IMR-90 (cell line): ENCODE data around the gene IRAK4. TPM values are rescaled to one million over a fixed set of nuclear protein-coding genes. Genes with fewer than 3 reads are reported as not detected.
A peak's percentile ranks its signal among the peaks of the same experiment; 100 is the strongest.

ENCODE experiments used
- ATAC-seq: fragments of 200-7000 bp; cut with Tn5 transposase; 2 replicates; pipeline ENCODE4 v1.9.1; 2020; ENCODE audit warnings: low read depth, mild to moderate bottlenecking, moderate library complexity
- BruUV-seq: library from RNA; stranded (reverse); fragments of 400-500 nt; replicated peaks from 2 replicates; lab custom pipeline; 2021; lab: Mats Ljungman, UMichigan
- CTCF ChIA-PET: fragments of 300-600 bp; formaldehyde crosslinking; extraction: SDS; loops from one replicate; lab custom pipeline; 2021; ENCODE audit warnings: antibody characterized with exemption; lab: Yijun Ruan, JAX
- POLR2A ChIA-PET: fragments of 300-600 bp; sonication (Branson Sonifier 250); formaldehyde crosslinking; loops from one replicate; lab custom pipeline; 2022; ENCODE audit warnings: antibody characterized with exemption; ENCODE audit not compliant: unreplicated experiment; lab: Charles Lee
- DNase-seq: peaks from one replicate; pipeline ENCODE4 v3.0.0; 2013
- H2AFZ ChIP-seq: replicated peaks from 2 replicates; pipeline ENCODE3; 2013; ENCODE audit warnings: low read length, mild to moderate bottlenecking; ENCODE audit not compliant: poor library complexity
- H2AK5ac ChIP-seq: 2 replicates; pipeline ENCODE4 v1.6.1; 2013; ENCODE audit warnings: low read depth, low read length, inconsistent platforms
- H2AK9ac ChIP-seq: replicated peaks from 2 replicates; pipeline ENCODE3; 2013; ENCODE audit warnings: mild to moderate bottlenecking, low read depth, low read length, moderate library complexity; ENCODE audit not compliant: poor library complexity
- H2BK120ac ChIP-seq: 2 replicates; pipeline ENCODE4 v1.6.1; 2013; ENCODE audit warnings: low read depth, low read length, inconsistent platforms
- H2BK15ac ChIP-seq: 3 replicates; pipeline ENCODE4 v1.6.1; 2013; ENCODE audit warnings: low read depth, low read length, inconsistent platforms
- H2BK20ac ChIP-seq: 2 replicates; pipeline ENCODE4 v1.6.1; 2013; ENCODE audit warnings: low read depth, mild to moderate bottlenecking, inconsistent platforms, low read length, moderate library complexity
- H2BK5ac ChIP-seq: 2 replicates; pipeline ENCODE4 v1.6.1; 2013; ENCODE audit warnings: mild to moderate bottlenecking, low read depth, low read length, inconsistent platforms; ENCODE audit not compliant: poor library complexity, severe bottlenecking
- H3K14ac ChIP-seq: replicated peaks from 2 replicates; pipeline ENCODE4 v1.6.1; 2013; ENCODE audit warnings: low read depth, low read length, inconsistent platforms
- H3K18ac ChIP-seq: 2 replicates; pipeline ENCODE4 v1.6.1; 2013; ENCODE audit warnings: low read depth, low read length, control low read depth
- H3K23ac ChIP-seq: 2 replicates; pipeline ENCODE4 v1.6.1; 2013; ENCODE audit warnings: low read depth, low read length, inconsistent platforms
- H3K27ac ChIP-seq: 2 replicates; pipeline ENCODE4 v1.5.1; 2013; ENCODE audit warnings: mild to moderate bottlenecking, control low read depth, low read length; ENCODE audit not compliant: insufficient read depth
- H3K27me3 ChIP-seq: 2 replicates; pipeline ENCODE4 v1.6.1; 2013; ENCODE audit warnings: low read length; ENCODE audit not compliant: control insufficient read depth, insufficient read depth
- H3K36me3 ChIP-seq: 2 replicates; pipeline ENCODE4 v1.6.1; 2013; ENCODE audit warnings: low read length, mixed read lengths; ENCODE audit not compliant: control insufficient read depth, insufficient read depth
- H3K4ac ChIP-seq: 2 replicates; pipeline ENCODE4 v1.6.1; 2013; ENCODE audit warnings: low read depth, low read length, inconsistent platforms
- H3K4me1 ChIP-seq: 2 replicates; pipeline ENCODE4 v1.6.1; 2013; ENCODE audit warnings: low read length, mixed read lengths; ENCODE audit not compliant: control insufficient read depth, insufficient read depth
- H3K4me2 ChIP-seq: 2 replicates; pipeline ENCODE4 v1.6.1; 2013; ENCODE audit warnings: low read depth, mild to moderate bottlenecking, control low read depth, low read length, moderate library complexity
- H3K4me3 ChIP-seq: 2 replicates; pipeline ENCODE4 v1.5.1; 2013; ENCODE audit warnings: low read depth, mild to moderate bottlenecking, control low read depth, low read length, moderate library complexity; ENCODE audit not compliant: insufficient read depth
- H3K56ac ChIP-seq: 2 replicates; pipeline ENCODE4 v1.6.1; 2013; ENCODE audit warnings: low read length, inconsistent platforms; ENCODE audit not compliant: insufficient read depth; ENCODE audit errors: extremely low read depth
- H3K79me1 ChIP-seq, 2 experiments: 2 replicates each; pipeline ENCODE4 v1.6.1; 2013; ENCODE audit warnings: low read length in 2 of 2, inconsistent platforms in 1 of 2, low read depth in 1 of 2
- H3K9ac ChIP-seq: 2 replicates; pipeline ENCODE4 v1.6.1; 2013; ENCODE audit warnings: low read depth, low read length, control low read depth
- H3K9me1 ChIP-seq: 2 replicates; pipeline ENCODE4 v1.6.1; 2013; ENCODE audit warnings: low read length, inconsistent platforms; ENCODE audit not compliant: insufficient read depth
- H3K9me3 ChIP-seq: 2 replicates; pipeline ENCODE4 v1.6.1; 2013; ENCODE audit warnings: low read length; ENCODE audit not compliant: control insufficient read depth, insufficient read depth
- H4K20me1 ChIP-seq: 2 replicates; pipeline ENCODE4 v1.6.1; 2013; ENCODE audit warnings: low read length, inconsistent platforms; ENCODE audit not compliant: insufficient read depth
- H4K5ac ChIP-seq: 2 replicates; pipeline ENCODE4 v1.6.1; 2013; ENCODE audit warnings: mild to moderate bottlenecking, low read depth, low read length, control low read depth
- H4K8ac ChIP-seq, 2 experiments: 2 replicates each; pipeline ENCODE4 v1.6.1; 2013; ENCODE audit warnings: low read depth in 2 of 2, low read length in 2 of 2, control low read depth in 1 of 2, inconsistent platforms in 1 of 2
- H4K91ac ChIP-seq: 2 replicates; pipeline ENCODE4 v1.6.1; 2013; ENCODE audit warnings: low read depth, low read length, inconsistent platforms; ENCODE audit not compliant: insufficient read depth
- BHLHE40 ChIP-seq: fragments of 150-350 bp; IDR thresholded peaks from 2 replicates; pipeline ENCODE4 v1.6.1; 2016; ENCODE audit warnings: mild to moderate bottlenecking, low read depth, low read length
- CEBPB ChIP-seq: IDR thresholded peaks from 2 replicates; pipeline ENCODE4 v1.6.1; 2012; ENCODE audit warnings: low read depth, low read length, improper control_type of control experiment
- MXI1 ChIP-seq: IDR thresholded peaks from 2 replicates; pipeline ENCODE4 v1.6.1; 2012; ENCODE audit warnings: low read depth, mild to moderate bottlenecking, low read length, moderate library complexity, borderline replicate concordance
- POLR2A ChIP-seq: IDR thresholded peaks from 2 replicates; pipeline ENCODE4 v1.6.1; 2012; ENCODE audit warnings: mild to moderate bottlenecking, low read depth, low read length
- RAD21 ChIP-seq: IDR thresholded peaks from 2 replicates; pipeline ENCODE4 v1.6.1; 2012; ENCODE audit warnings: low read length, improper control_type of control experiment
- RCOR1 ChIP-seq: IDR thresholded peaks from 2 replicates; pipeline ENCODE4 v1.6.1; 2012; ENCODE audit warnings: mild to moderate bottlenecking, low read length, improper control_type of control experiment; ENCODE audit not compliant: insufficient replicate concordance
- RFX5 ChIP-seq: IDR thresholded peaks from 2 replicates; pipeline ENCODE4 v1.8.0; 2012; ENCODE audit warnings: low read depth, mild to moderate bottlenecking, low read length, moderate library complexity
- USF2 ChIP-seq: fragments of 150-350 bp; IDR thresholded peaks from 2 replicates; pipeline ENCODE4 v1.6.1; 2017; ENCODE audit warnings: mild to moderate bottlenecking, antibody characterized with exemption, low read length, low read depth
- WGBS, 2 experiments: methylation state at CpG; one replicate each; pipeline versions ENCODE4 v1.1.5 to v1.1.7; 2013; ENCODE audit warnings: missing lambda C conversion rate in 2 of 2; ENCODE audit not compliant: insufficient read length in 1 of 2; ENCODE audit errors: extremely low coverage in 2 of 2; 5-methylcytosine and 5-hydroxymethylcytosine counted together
- dilution Hi-C: fragments of 300-500 bp; cut with HindIII; formaldehyde crosslinking; loops from one replicate; pipeline ENCODE4 v1.14.3; 2018; ENCODE audit warnings: low sequenced_read_pairs; ENCODE audit not compliant: unreplicated experiment
- in situ Hi-C: fragments of 300-500 bp; cut with MboI; formaldehyde crosslinking; loops from 3 replicates; pipeline ENCODE4 v1.14.3; 2019; ENCODE audit warnings: low sequenced_read_pairs, inconsistent platforms, mixed read lengths
- intact Hi-C: fragments of 100-400 bp; cut with micrococcal nuclease; formaldehyde crosslinking; loops from 2 replicates; pipeline ENCODE4 v1.10.0; 2022
- polyA plus RNA-seq, 3 experiments: library from polyadenylated mRNA; depleted of rRNA; stranded (reverse); fragments of >200 nt; gene quantifications; 2 replicates each; pipeline ENCODE4 v1.2.3, GENCODE V29; 2012; ENCODE audit warnings: low replicate concordance in 1 of 3
- total RNA-seq: library from RNA; depleted of rRNA; stranded (reverse); fragments of >200 nt; gene quantifications from 2 replicates; pipeline ENCODE4 v1.2.3, GENCODE V29; 2012

Gene IRAK4
- total and polyA plus RNA-seq, 2 of the 4 experiments (the other 2 are of a cell fraction): 12.6 to 27.6 TPM

GRCh38 chr12:43835656-43836474, 77.1 kb downstream of the IRAK4 start, which contains the start of gene TMEM117:
Gene TMEM117 (plus strand): TSS chr12:43836081.
- no peaks in the 10 kb centered on the region; the same call in 1 of the 2 replicates for H3K4me1 ChIP-seq
- peak within 1 kb of the TSS; percentile 10 for H3K18ac ChIP-seq
- peak within 1 kb of the TSS; percentile 83 for H3K14ac ChIP-seq
- peak within 1 kb of the TSS; percentile 91 for H2AK9ac ChIP-seq
- dilution Hi-C loops (no loop called here), in situ Hi-C loops (no loop called here), intact Hi-C loops (loop anchor here (2.0 kb wide), 1 partner anchor 47 kb away; no protein-coding TSS in a partner anchor)
- WGBS, 2 experiments: 0% methylated on average over 48 of the region's 103 CpGs; no CpG with 5 or more reads in 1 of the 2 experiments
- peak within 1 kb of the TSS; percentile 16 for H4K5ac ChIP-seq
- peak within 1 kb of the TSS; percentile 5 to 82; a peak in 3 of 4 replicates for H4K8ac ChIP-seq
- ATAC-seq (peak; percentile 82), DNase-seq (peak; percentile 43)
- peak within 1 kb of the TSS; percentile 61 for H3K4me3 ChIP-seq
- no peaks in the 10 kb centered on the region for H4K20me1 ChIP-seq
- H4K91ac ChIP-seq: peak within 1 kb of the TSS; percentile 47
- TF ChIP-seq RCOR1 (peak; percentile 19), POLR2A (peak; percentile 68), RFX5 (no peak), USF2 (no peak), CEBPB (no peak), RAD21 (no peak), MXI1 (peak; percentile 80; the same call in 1 of the 2 replicates), BHLHE40 (peak; percentile 9)
- H2BK15ac ChIP-seq: peak within 1 kb of the TSS; percentile 45; the same call in 1 of the 3 replicates
- H3K36me3 ChIP-seq: no peaks in the 10 kb centered on the region
- H2BK20ac ChIP-seq: no peak within 1 kb of the TSS
- POLR2A ChIA-PET: interaction anchor here (1.0 kb wide), 1 partner anchor 18 kb away, joined by 3 read pairs; no protein-coding TSS in a partner anchor
- peak within 1 kb of the TSS; percentile 63 for H3K27ac ChIP-seq
- H2BK120ac ChIP-seq: peak within 1 kb of the TSS; percentile 35; the same call in 1 of the 2 replicates
- peaks cover 8 to 25% of the 10 kb centered on the region in 2 experiments; a peak in 2 of 4 replicates for H3K79me1 ChIP-seq
- peak within 1 kb of the TSS; percentile 61 for H3K56ac ChIP-seq
- CTCF ChIA-PET: no interaction called here
- H2AFZ ChIP-seq: peak within 1 kb of the TSS; percentile 96
- peaks cover 5% of the 10 kb centered on the region; the same call in 1 of the 2 replicates for H3K9me1 ChIP-seq
- no peaks in the 10 kb centered on the region for H3K27me3 ChIP-seq
- peak within 1 kb of the TSS; percentile 71 for H2BK5ac ChIP-seq
- H3K23ac ChIP-seq: peak within 1 kb of the TSS; percentile 94
- no TSS peak for BruUV-seq
- no peak within 1 kb of the TSS for H2AK5ac ChIP-seq
- peak within 1 kb of the TSS; percentile 73 for H3K9ac ChIP-seq
- H3K9me3 ChIP-seq: no peaks in the 10 kb centered on the region
- peak within 1 kb of the TSS; percentile 83 for H3K4ac ChIP-seq
- H3K4me2 ChIP-seq: peak within 1 kb of the TSS; percentile 79
